Breast epithelium (tissue), 4 donors: Measurements from ENCODE around the gene GALNT16. TPM values are rescaled to one million over a fixed set of nuclear protein-coding genes. Genes with fewer than 3 reads are reported as not detected.

Experiments
- DNase-seq, 2 donors: peaks; one replicate each; pipeline ENCODE4 v3.0.0-alpha.2; 2019; ENCODE audit warnings: low spot score in 2 of 2
- H3K27ac ChIP-seq, 2 donors: fragments of 200-600 bp; sonication (generic) in 1 of 2; one replicate each; pipeline ENCODE4 v1.5.1; 2016 to 2019; ENCODE audit warnings: mild to moderate bottlenecking in 1 of 2
- H3K27me3 ChIP-seq, 2 donors: fragments of 200-600 bp; sonication (generic) in 1 of 2; one replicate each; pipeline versions ENCODE4 v1.5.1 to v1.6.0; 2017 to 2019; ENCODE audit warnings: control low read depth in 1 of 2, mild to moderate bottlenecking in 1 of 2
- H3K36me3 ChIP-seq: fragments of 200-600 bp; one replicate; pipeline ENCODE4 v1.5.1; 2019
- H3K4me1 ChIP-seq, 2 donors: fragments of 200-600 bp; sonication (generic); one replicate each; pipeline ENCODE4 v1.5.1; 2016 to 2019; ENCODE audit warnings: control low read depth in 1 of 2
- H3K4me3 ChIP-seq, 3 donors: fragments of 200-600 bp; sonication (generic); 1 replicate in 2 of 3; 2 replicates in 1 of 3; pipeline ENCODE4 v1.5.1; 2016 to 2019; ENCODE audit warnings: mild to moderate bottlenecking in 3 of 3, moderate library complexity in 2 of 3
- H3K9me3 ChIP-seq, 2 donors: fragments of 200-600 bp; sonication (generic) in 1 of 2; one replicate each; pipeline ENCODE4 v1.5.1; 2016 to 2019; ENCODE audit warnings: control low read depth in 1 of 2
- POLR2A ChIP-seq: fragments of 450-650 bp; IDR thresholded peaks from one replicate; pipeline ENCODE4 v1.6.1; 2016; ENCODE audit warnings: antibody characterized with exemption, mild to moderate bottlenecking, moderate library complexity
- POLR2AphosphoS5 ChIP-seq, 3 donors: sonication (generic); formaldehyde crosslinking; IDR thresholded peaks; one replicate each; pipeline ENCODE4 v1.6.1; 2017; ENCODE audit warnings: antibody characterized with exemption in 3 of 3
- intact Hi-C: fragments of 100-400 bp; cut with DNase I; formaldehyde crosslinking; loops from one replicate; pipeline ENCODE4 v1.15.1; 2023; ENCODE audit warnings: low total_unique reads
- total RNA-seq, 3 donors: library from RNA; depleted of rRNA; stranded (reverse); fragments of >200 nt; gene quantifications; one replicate each; pipeline ENCODE4 v1.1.0, GENCODE V29; 2016
- TF ChIP-seq, protein P1 (sequence below), 3 donors: fragments of 450-650 bp; IDR thresholded peaks; one replicate each; pipeline ENCODE4 v1.5.1; 2016 to 2017; ENCODE audit warnings: antibody characterized with exemption in 3 of 3, mild to moderate bottlenecking in 3 of 3, moderate library complexity in 3 of 3

Gene GALNT16
- total RNA-seq, 3 donors from 2014 or later = 6.3 to 20.6 (median 8.8) TPM

DNA sequence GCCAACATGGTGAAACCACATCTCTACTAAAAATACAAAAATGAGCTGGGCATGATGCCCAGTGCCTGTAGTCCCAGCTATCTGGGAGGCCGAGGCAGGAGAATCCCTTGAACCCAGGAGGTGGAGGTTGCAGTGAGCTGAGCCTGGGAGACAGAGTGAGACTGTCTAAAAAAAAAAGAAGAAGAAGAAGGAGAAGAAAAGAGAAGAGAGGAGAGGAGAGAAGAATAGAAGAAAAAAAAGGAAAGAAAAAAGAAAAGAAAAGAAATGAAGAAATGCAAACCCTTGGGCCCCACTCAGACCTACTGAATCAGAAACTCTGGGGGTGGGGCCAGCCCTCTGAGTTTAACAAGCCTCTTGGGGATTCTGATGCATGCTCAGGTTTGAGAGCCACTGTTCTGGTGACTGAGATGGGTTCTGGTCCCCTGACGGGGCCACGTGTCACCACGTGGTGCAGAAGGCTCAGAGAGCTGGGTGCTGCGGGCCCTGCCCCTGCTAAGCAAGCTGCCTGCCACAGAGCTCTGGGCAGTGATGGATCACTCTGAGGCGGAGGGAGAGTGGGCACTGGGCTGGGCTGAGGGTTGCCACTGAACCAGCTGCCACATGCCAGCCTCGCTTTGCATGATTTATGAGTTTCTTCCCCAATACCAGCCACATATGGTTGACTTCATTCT, 100.6 kb downstream of the GALNT16 start:
- no peak for TF ChIP-seq POLR2A
- DNase-seq = no peak
- Histone ChIP-seq H3K27ac (no peak overlapping the region), H3K4me1 (peaks cover 0 to 13% of the 10 kb centered on the region in 2 donors), H3K9me3 (no peaks in the 10 kb centered on the region), H3K4me3 (no peak overlapping the region), H3K36me3 (no peaks in the 10 kb centered on the region), H3K27me3 (no peaks in the 10 kb centered on the region)
- intact Hi-C loops = no loop called here

DNA sequence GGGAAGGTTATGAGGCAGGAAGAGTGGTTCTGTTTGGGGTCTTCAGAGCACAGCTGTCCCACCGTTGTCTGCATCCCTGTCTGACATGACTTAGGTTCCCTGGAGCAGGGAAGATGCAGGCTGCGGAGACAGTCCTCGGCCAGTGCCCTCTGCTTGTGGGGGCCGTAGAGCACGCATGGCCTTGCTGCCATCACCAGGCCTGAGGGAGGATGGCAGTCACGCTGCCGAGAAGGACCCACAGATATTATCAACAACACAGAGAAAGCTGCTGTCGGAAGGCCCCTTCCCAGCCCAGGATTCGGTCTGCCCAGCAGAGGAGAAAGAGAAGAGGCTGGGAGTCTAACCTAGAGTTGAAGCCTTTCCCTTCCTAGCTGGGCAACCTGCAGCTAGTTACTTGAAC, 103.1 kb downstream of the GALNT16 start:
- H3K27me3 ChIP-seq = no peaks in the 10 kb centered on the region
- H3K27ac ChIP-seq = no peak overlapping the region
- no peak for TF ChIP-seq POLR2A
- TF ChIP-seq, protein P1, sequence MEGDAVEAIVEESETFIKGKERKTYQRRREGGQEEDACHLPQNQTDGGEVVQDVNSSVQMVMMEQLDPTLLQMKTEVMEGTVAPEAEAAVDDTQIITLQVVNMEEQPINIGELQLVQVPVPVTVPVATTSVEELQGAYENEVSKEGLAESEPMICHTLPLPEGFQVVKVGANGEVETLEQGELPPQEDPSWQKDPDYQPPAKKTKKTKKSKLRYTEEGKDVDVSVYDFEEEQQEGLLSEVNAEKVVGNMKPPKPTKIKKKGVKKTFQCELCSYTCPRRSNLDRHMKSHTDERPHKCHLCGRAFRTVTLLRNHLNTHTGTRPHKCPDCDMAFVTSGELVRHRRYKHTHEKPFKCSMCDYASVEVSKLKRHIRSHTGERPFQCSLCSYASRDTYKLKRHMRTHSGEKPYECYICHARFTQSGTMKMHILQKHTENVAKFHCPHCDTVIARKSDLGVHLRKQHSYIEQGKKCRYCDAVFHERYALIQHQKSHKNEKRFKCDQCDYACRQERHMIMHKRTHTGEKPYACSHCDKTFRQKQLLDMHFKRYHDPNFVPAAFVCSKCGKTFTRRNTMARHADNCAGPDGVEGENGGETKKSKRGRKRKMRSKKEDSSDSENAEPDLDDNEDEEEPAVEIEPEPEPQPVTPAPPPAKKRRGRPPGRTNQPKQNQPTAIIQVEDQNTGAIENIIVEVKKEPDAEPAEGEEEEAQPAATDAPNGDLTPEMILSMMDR (IDR thresholded peaks at IDR 0.05) = peak in 2 of 3 donors; percentile 11 to 43
- peak in 1 of 3 donors; percentile 45 for TF ChIP-seq POLR2AphosphoS5 (IDR thresholded peaks at IDR 0.05)
- H3K9me3 ChIP-seq = no peaks in the 10 kb centered on the region
- no peaks in the 10 kb centered on the region for H3K36me3 ChIP-seq
- intact Hi-C loops = no loop called here
- DNase-seq = no peak
- H3K4me3 ChIP-seq = no peak overlapping the region
- peaks cover 0 to under 1% of the 10 kb centered on the region in 2 donors for H3K4me1 ChIP-seq

DNA sequence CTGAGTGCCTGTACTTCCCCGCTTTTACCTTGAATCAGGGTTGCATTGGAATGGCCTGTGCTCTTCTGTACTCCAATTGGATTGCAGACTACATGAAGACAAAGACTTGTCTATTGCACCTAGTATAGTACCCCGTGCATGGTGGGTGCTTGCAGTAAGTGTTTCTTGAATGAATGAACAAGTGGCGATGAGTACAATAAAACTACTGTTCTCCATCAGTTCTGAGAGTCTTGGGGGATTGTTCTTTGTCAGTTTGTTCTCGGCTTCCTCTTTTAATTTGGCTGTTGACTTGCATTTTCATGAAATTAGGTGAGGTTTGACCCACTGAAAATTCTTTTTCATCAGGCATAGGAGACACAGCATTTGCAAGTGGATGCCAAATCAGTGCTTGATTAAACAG, 104.0 kb downstream of the GALNT16 start:
- H3K4me1 ChIP-seq = no peaks in the 10 kb centered on the region
- intact Hi-C loops = no loop called here
- H3K27ac ChIP-seq = no peak overlapping the region
- H3K9me3 ChIP-seq = no peaks in the 10 kb centered on the region
- no peaks in the 10 kb centered on the region for H3K36me3 ChIP-seq
- no peak for DNase-seq
- TF ChIP-seq POLR2AphosphoS5 (IDR thresholded peaks at IDR 0.05) (no peak), POLR2A (no peak)
- TF ChIP-seq, protein P1 (IDR thresholded peaks at IDR 0.05) = no peak
- no peak overlapping the region for H3K4me3 ChIP-seq
- no peaks in the 10 kb centered on the region for H3K27me3 ChIP-seq

DNA sequence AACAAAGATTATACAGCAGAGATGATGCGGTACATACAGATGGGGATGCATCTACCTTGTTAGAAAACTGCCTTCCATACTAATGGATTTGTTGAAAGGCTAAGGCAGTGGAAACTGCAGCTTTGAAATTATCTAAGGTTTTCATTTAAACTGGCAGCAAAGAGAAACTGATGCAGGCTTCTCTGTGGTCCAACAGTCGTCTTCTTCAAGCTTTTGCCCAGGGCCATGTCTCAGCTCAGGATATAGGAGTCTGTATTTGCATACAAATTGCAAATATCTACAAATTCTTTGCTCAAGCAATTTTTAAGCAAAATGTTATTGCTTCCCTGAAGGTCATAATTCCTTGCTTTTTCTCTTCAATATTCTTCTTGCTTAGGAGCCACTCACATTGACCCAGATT, 104.4 kb downstream of the GALNT16 start:
- Histone ChIP-seq H3K4me1 (no peaks in the 10 kb centered on the region), H3K36me3 (no peaks in the 10 kb centered on the region), H3K9me3 (no peaks in the 10 kb centered on the region), H3K4me3 (no peak overlapping the region), H3K27me3 (no peaks in the 10 kb centered on the region), H3K27ac (no peak overlapping the region)
- intact Hi-C loops = no loop called here
- no peak for DNase-seq
- TF ChIP-seq, protein P1 (IDR thresholded peaks at IDR 0.05) = no peak
- no peak for TF ChIP-seq POLR2A
- no peak for TF ChIP-seq POLR2AphosphoS5 (IDR thresholded peaks at IDR 0.05)

DNA sequence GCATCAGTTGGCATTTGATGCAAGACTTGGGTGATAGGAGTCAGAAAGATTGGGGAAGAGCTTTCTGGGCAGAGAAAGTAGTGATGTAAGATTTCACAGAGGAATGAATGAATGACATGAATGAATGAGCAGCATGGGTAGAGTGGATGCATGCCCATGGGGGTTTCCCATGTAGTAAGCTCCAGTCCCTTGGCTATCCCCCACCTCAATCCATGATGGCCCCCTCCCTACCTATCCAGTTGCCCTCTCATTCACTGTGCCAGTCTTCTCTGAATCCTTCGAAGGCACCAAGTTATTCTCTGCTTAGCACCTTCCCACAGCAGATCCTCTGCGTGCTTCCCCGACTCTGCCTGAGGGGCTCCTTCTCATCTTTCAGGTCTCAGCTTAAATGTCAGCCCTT, 106.1 kb downstream of the GALNT16 start:
- no peaks in the 10 kb centered on the region for H3K27me3 ChIP-seq
- intact Hi-C loops = loop anchor here (5.0 kb wide), 1 partner anchor 49 kb away; no protein-coding TSS in a partner anchor
- no peaks in the 10 kb centered on the region for H3K4me1 ChIP-seq
- no peak overlapping the region for H3K4me3 ChIP-seq
- no peak overlapping the region for H3K27ac ChIP-seq
- no peaks in the 10 kb centered on the region for H3K9me3 ChIP-seq
- H3K36me3 ChIP-seq = no peaks in the 10 kb centered on the region
- TF ChIP-seq POLR2A (no peak), POLR2AphosphoS5 (IDR thresholded peaks at IDR 0.05) (no peak)
- TF ChIP-seq, protein P1 (IDR thresholded peaks at IDR 0.05) = no peak
- DNase-seq = no peak
